Measurements from ENCODE around the gene RAB4B.
A peak's percentile ranks its signal among the peaks of the same experiment; 100 is the strongest.
"Not testable (repeated sequence)": the region's sequence is repeated elsewhere in the genome, so short reads cannot be mapped to it uniquely, and the experiment has no call there.

RAB4B gene, protein sequence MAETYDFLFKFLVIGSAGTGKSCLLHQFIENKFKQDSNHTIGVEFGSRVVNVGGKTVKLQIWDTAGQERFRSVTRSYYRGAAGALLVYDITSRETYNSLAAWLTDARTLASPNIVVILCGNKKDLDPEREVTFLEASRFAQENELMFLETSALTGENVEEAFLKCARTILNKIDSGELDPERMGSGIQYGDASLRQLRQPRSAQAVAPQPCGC

DNA sequence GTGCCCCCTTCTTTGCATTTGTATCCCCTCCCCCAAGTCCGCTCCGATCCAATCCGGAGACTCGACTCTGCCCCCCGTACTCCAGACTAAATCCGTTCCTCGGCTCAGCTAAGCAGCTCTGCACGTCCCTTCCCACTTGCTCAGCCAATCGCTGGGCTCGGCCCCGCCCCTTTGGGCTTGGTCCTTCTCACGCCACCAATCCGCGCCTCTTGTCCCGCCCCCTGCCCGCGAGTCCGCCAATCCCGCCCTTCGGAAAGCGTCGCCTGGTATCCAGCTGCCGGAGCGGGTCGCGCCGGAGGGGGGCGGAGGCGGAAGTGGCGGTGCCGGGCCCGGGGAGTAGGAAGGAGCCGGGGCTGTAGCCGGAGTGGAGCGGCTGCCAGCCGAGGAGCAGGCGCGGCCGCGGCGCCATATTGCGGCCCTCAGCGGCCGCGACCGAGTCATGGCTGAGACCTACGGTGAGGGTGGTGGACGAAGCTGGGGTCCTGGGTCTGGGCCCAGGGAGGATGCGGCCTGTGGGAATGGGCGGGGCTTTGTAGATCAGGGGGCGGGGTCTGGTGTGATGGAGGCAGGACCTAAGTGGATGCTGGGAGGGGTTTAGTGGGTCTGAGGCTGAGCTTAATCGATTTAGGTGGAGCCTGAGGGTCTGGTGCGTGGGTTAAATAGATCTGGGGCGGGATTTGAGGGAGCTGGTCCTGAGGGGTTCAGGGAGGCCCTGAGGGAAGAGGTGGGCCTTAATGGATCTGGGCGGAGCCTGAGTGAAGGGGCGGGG lies at the start of gene RAB4B:
Gene RAB4B, plus strand, starts transcription at position 311 of the 769 bp plus-strand sequence. Its CDS starts 129 bp downstream, at position 440.
- DNase-seq (ENCODE audit: low read depth) = peak; percentile 100

GRCh38 chr19:40730065-40730464 lies 48.0 kb upstream of the RAB4B start:
- not testable (repeated sequence) for DNase-seq (ENCODE audit: low read depth)

- DNase-seq (ENCODE audit: low read depth) = not testable (repeated sequence)
Measured at GRCh38 chr19:40732304-40732703, 45.7 kb upstream of the RAB4B start.

DNA sequence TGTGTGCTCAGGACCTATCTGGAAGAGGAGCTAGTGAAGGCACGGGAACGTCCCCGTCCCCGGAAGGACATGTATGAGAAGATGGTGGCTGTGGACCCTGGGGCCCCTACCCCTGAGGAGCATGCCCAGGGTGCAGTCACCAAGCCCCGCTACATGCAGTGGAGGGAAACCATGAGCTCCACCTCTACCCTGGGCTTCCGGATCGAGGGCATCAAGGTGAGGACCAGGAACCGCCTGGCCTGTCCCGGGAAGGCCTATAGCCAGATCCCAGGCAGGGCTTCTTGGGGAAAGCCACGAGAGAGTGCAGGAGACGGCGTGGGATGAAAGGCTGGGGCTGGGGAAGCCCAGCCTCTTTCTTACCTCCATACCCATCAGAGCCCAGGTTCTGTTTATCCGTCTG lies 44.9 kb upstream of the RAB4B start:
- DNase-seq (ENCODE audit: low read depth) = no peak

GRCh38 chr19:40735013-40735771 lies 42.9 kb upstream of the RAB4B start:
- DNase-seq (ENCODE audit: low read depth) = no peak

DNA sequence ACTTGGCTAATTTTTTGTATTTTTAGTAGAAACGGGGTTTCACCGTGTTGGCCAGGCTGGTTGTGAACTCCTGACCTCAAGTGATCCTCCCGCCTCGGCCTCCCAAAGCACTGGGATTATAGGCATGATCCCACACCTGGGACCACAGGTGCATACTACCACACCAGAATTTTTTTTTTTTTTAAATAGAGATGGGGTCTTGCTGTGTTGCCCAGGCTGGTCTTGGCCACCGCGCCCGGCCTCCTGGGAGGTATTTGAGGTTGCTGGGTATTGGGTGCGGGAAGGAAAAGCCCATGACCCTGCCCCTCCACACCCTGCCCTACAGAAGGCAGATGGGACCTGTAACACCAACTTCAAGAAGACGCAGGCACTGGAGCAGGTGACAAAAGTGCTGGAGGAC lies 41.4 kb upstream of the RAB4B start:
- no peak for DNase-seq (ENCODE audit: low read depth)

- DNase-seq (ENCODE audit: low read depth) = no peak
Measured at GRCh38 chr19:40737102-40737644, 40.9 kb upstream of the RAB4B start.

DNA sequence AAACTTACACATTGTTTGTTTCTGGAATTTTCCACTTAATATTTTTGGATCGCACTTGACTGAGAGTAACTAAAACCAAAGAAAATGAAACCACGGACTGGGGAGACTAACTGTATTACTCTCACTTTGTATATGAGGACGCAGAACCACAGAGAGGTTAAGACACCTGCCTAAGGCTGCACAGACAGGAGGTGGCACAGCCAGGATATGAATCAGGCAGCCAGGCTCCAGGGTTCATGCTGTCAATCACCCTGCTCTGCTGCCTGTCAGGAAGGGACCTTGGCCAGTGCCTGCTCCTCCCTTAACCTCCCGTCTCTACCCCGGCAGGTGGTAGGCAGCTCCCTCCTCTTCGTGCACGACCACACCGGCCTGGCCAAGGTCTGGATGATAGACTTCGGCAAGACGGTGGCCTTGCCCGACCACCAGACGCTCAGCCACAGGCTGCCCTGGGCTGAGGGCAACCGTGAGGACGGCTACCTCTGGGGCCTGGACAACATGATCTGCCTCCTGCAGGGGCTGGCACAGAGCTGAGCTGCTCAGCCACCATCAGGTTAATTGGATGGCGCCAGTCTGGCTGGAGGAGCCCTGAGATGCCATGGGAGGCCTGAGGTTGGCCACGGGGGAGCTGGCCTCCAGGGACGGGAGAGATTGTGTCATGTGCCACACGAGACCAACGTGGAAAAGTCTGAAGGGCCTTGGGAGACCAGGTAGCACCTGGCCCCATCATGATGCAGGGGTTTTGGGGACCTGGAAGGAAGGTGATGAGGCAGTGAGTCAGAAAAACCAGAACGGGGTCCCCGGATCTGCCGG lies 38.8 kb upstream of the RAB4B start:
- no peak for DNase-seq (ENCODE audit: low read depth)

GRCh38 chr19:40739871-40740703 lies 38.0 kb upstream of the RAB4B start:
- DNase-seq (ENCODE audit: low read depth) = no peak

DNA sequence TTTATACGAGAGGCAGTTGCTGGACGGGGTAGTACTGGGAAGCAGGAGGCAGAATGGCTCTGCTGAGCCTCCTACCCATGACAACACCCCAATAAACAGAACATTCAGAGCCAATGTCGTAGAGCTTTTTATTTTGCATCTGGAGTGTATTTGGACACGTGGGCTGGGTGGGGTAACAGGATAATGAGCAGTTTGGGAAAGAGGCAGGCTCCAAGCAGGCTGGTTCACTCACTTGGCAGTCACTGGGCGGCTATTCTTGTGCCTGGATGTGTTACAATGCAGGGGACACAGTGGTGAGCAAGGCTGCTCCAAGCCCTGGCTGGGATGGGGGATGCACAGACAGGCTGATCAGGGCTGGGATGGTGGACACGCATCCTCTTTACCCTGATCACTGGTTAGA lies 37.3 kb upstream of the RAB4B start:
- DNase-seq (ENCODE audit: low read depth) = no peak

DNA sequence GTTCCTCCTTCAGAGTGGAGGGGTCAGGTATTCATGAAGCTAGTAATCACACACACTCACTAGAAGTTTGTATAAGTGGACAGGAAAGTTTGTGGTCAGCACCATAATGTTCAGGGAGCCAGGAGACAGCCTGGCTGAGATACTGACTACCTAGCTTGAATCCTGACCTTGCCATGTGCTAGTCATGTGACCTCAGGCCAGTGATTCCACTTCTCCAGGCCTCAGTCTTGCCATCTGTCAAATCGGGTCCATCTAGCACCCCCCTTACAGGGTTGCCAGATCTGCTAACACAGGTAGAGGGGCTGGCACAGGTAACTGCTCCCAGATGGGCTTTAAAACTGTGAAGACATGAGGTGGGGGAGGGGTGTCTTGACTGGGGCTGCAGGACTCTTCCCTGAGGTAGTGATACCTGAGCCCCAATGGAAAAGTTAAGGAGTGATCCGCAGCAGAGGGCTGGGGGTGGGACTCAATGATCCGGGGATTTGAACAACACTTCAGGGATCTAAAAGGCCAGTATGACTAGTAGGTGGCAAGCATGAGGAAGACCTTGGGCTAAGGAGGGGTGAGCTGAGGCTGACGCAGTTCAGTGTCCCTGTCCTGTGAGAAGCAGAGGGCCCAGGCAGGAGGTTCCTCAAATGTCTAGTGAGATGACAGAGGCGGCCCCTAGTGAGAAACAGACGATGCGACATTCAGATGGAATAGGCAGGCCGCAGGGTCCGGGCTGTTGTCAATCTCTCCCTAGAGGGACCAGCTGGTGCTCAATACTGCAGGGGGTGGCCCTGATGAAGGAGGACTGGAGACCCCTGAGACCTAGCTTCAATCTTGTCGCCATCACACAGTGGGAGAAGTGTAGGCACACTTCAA lies 36.3 kb upstream of the RAB4B start:
- no peak for DNase-seq (ENCODE audit: low read depth)

DNA sequence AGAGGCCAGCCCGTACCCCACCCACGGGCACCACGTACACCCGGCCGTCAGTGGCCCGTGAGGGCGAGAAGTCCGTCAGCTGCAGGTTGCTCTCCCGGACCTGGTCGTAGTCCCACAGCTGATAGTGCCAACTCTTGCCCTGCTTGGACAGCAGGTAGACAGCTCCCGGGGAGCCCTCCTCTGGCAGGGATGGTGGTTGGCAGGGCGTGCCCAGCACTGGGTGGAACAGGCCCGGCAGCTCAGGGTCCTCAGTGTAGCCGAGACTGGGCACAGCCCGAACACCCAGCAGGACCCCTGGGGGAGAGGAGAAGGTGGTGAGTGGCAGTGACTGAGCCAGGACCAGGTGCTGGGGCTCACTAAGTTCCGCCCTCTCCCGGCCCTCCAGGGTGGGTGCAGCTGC lies 35.6 kb upstream of the RAB4B start:
- DNase-seq (ENCODE audit: low read depth) = no peak

DNA sequence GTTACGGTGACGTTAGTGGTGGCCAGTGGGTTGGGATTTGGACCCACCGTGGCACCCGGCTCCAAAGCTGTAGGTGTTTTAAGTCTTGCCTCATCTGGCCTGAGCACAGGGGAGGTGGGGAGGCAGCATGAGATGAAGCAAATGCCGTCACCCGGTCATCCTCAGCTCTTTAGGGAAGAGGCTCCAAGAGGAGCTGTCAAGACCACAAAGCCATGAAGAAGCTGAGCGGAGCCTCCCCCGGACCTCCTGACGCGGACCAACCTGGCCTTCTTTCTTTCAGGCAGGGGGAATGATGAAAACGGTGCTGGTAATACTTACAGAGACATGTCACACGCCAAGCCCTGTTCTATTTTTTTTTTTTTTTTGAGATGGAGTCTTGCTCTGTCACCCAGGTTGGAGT lies 35.2 kb upstream of the RAB4B start:
- no peak for DNase-seq (ENCODE audit: low read depth)

- DNase-seq (ENCODE audit: low read depth) = no peak
Measured at GRCh38 chr19:40743926-40744325, 34.1 kb upstream of the RAB4B start.

- DNase-seq (ENCODE audit: low read depth) = no peak
Measured at GRCh38 chr19:40744554-40745401, 33.3 kb upstream of the RAB4B start.

GRCh38 chr19:40745402-40745780 lies 32.7 kb upstream of the RAB4B start:
- no peak for DNase-seq (ENCODE audit: low read depth)

- DNase-seq (ENCODE audit: low read depth) = no peak
Measured at GRCh38 chr19:40747536-40747935, 30.5 kb upstream of the RAB4B start.

GRCh38 chr19:40750058-40750873 lies 27.8 kb upstream of the RAB4B start, which contains the start of gene ACTMAP:
Gene ACTMAP (minus strand): TSS chr19:40750477. CDS start chr19:40749803, 674 bp downstream.
- DNase-seq (ENCODE audit: low read depth) = peak; percentile 98

All from activated gamma-delta T cell treated with anti-CD3 and anti-CD28 coated beads, Interleukin-2, amount 50 U/mL, for 16 hours (primary cell).